GM19328 (cell line): ENCODE measurements around the gene PRKAA1.

Experiments used
- ATAC-seq: cut with Tn5 transposase; IDR thresholded peaks from one replicate; pipeline ENCODE4 v1.9.1; 2021; ENCODE audit warnings: mild to moderate bottlenecking, moderate library complexity; ENCODE audit not compliant: unreplicated experiment

Gene PRKAA1

DNA sequence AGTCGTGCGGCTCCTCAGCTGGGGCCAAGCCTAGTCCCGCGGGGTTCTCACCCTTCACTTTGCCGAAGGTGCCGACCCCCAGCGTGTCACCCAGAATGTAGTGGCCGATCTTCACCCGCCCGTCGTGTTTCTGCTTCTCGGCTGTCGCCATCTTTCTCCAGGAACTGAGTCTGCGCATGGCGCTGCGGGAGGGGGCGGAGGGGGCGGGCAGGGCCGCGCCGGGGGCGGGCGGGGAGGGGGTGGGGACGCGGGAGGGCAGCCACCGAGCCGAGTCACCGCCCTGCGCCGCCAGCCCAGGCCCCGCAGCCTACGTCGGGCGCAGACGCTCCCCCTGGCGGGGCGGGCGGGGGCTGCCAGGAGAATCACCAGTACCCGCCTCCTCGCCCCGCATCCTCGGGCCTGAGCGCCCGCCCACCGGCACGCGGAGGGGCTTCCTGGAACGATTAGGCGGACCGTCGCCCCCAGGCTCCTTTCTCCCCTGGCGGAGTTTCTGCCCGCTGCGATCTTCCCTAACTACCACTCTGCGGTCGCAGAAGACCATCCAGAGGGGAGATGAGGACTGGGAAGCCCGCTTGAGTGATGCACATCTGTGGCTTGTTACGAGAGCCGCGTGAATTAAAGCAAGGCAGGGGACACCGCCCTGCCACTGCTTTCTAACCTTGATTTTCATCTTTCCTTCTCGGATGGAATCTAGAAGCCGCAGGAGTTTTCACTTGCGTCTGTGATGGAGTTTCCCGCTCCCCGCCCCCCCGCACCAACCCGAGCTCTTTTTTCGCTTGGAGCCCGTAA, at the start of gene PRKAA1:
Gene PRKAA1 (minus strand): TSS at position 363 of the 789 bp plus-strand sequence. CDS start 185 bp downstream, at position 178.
- ATAC-seq = peak; percentile 96

DNA sequence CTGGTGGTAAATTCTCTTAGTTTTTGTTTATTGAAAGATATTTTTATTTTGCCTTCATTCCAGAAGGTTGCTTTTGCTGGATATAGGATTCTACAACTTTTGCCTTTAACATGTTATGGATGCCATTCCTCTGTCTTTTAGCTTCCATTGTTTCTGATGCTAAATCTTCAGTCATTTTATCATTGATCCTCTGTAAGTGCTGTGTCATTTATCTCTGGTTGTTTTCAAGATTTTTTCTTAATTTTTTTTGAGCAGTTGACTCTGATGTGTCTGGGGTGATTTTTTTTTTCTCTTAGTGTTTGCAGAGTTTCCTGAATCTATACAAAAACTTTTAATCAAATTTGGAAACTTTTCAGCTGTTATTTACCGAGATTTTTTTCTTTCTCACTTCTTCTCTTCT, 49.4 kb upstream of the PRKAA1 start:
- ATAC-seq = no peak

DNA sequence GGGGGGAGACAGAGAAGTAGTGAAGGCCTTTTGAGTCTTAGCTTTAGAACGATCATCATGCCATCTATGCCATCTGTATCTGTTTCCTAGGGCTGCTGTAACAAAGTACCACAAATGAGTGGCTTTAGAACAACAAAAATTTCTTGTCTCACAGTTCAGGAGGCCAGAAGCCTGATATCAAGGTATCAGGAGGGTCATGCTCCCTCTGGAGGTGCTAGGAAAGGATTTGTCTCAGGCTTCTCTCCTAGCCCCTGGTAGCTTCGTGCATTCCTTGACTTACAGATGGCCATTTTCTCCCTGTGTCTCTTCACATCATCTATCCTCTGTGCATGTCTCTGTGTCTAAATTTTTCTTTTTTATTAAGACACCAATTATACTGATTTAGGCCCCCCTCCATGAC, 48.2 kb upstream of the PRKAA1 start:
- ATAC-seq = no peak

DNA sequence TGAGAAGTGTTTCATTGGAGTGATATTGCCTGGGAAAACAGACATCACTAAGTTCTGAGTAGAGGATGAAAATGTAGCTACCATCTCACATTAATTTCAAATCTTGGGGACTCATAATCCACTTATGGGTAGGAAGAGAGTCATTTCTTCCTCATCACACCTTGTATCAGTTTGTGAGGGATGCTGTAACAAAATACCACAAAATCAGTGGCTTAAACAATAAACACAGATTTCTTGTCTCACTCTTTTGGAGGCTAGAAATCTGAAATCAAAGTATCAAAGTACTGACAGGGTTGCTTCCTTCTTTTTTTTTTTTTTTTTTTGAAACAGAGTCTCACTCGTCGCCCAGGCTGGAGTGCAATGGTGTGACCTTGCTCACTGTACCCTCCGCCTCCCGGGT, 46.4 kb upstream of the PRKAA1 start:
- ATAC-seq = no peak

DNA sequence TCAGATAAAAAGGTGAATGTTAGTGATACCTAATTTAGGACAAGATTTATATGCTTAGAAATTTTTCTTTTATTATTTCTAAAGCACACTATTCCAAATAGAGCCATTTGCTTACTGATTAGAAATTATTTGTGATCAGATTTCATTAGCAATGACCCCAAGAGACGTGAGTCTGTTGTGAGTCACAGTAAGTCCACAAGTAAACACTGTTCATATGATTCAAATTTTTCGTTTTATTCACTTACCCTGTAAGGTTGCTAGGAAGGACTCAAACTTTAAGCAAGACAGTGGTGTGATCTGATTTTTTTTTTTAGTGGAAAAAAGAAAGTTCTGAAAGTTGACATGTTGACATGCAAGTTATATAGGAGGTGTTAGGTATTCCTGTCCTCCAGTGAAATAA, 44.2 kb upstream of the PRKAA1 start:
- no peak for ATAC-seq

DNA sequence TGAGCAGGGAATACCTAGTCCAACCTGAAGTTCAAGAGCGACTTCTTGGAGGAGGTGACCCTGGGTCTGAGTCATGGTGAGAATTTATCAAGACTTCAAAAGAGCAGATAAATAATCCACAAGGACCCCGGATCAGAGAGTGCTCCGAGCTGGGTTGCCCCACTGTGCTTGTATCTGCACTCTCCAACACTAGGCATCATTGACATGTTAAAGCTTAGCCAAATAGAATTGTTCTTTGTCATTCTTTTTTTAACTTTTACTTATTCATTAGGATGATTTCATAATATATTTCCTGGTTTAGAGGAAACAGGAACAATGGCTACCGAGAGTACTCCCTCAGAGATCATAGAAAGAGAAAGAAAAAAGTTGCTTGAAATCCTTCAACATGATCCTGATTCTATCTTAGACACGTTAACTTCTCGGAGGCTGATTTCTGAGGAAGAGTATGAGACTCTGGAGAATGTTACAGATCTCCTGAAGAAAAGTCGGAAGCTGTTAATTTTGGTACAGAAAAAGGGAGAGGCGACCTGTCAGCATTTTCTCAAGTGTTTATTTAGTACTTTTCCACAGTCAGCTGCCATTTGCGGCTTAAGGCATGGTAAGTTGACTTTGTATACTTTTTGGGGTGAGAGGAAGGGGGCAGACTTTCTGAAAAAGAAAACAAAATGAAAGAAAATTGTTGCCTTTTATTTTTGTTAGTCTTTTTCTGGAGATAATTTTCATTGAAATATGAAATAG, 43.1 kb upstream of the PRKAA1 start, which contains the start of gene CARD6:
Gene CARD6 (plus strand): TSS at position 300 of the 738 bp plus-strand sequence. CDS start 16 bp downstream, at position 316.
- no peak for ATAC-seq

DNA sequence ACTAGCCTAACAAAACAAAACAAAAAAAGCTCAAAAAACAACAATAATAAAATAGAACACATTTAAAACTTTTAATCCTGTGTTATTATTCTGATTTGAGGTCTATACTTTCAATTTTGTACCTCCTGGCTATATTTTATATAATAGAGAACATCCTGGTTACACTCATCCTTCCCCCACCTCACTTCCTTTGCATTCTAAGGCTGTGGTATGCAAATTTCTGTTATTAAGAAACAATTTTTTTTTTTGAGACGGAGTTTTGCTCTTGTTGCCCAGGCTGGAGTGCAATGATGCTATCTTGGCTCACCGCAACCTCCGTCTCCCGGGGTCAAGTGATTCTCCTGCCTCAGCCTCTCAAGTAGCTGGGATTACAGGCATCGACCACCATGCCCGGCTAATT, 39.9 kb upstream of the PRKAA1 start:
- no peak for ATAC-seq

DNA sequence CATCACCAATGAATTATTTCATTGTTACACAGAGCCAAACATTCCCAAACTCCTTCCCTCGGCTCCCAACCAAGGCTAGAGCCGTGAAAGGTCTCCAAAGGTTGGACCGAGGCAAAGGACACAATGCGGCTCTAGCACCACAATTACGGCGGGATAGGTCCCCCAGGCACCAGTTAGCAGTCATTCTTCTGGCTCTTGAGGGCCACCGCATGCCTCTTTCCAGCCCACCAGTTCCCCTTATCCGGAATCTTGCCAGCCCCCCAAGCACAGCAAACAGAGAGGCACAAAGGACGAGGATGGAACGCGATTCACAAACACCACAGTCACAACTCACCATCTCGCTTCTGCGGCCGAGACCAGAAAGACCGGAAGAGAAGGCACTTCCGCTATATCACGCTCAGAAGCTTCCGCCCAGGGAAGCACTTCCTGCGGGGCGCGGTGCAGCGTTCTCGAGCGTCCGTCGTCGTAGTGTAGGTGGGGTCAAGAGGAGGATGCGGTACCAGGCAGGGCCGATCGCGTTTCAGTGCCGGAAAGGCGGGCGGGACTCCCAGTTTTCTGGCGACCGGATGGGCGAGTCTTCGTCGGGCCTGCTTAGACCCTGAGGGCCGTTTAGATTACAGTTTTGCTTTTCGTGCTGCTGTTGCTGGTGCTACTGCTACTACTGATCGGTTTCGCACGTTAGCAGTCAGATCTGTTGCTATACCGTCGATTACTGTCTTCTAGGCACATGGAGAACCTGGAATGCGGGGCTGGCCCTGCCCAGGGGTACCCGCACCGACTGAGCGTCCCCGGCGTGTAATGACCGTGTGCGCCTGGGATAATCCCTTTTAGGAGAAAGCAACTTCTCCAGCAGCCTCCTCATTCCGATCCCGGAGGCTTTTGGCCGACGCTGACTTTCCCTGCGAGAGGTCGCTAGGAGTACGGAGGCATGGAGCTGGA, 36.9 kb upstream of the PRKAA1 start, which contains the start of gene RPL37:
Gene RPL37 (minus strand): TSS at position 374 of the 939 bp plus-strand sequence. CDS start 37 bp downstream, at position 337.
- ATAC-seq = peak; percentile 96

DNA sequence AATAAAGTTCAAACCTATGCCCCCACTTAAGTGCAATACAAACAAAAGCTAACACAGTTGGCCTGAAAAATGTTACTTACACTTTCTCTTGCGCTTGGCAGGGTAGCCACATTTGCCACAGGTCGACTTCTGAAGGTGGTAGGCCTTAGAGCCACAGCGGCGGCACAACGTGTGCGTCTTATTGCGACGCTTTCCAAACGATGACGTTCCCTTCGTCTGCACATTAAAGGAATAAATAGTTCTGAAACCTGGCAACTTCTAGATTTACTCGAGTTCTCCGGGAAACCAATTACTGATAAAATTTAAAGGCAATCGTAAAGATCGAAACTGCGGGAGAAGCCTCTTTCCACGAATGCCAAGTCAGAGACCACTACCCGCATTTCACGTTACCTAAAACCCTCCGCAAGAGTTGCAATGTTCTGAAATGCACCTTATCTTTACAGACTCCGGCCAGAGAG, 36.2 kb upstream of the PRKAA1 start:
- ATAC-seq = no peak

DNA sequence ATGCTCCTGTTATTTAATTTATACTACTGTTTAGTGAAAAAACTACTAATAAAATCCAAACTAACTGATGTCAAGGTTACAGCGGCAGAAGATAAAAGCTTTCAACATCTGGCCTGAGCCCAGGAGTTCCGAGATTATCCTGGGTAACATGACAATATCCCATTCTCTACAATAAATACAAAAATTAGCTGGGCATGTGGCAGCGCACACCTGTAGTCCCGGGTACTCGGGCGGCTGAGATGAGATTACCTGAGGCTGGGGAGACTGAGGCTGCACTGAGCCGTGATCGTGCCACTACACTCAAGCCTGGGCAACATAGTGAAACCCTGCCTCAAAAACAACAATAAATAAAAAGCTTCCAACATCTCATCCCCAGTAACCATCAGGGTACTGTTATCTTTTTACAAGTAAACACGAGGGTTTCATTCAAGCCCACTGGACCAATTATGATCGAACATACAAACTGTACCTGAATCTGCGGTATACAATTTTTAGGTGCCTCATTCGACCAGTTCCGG, 35.6 kb upstream of the PRKAA1 start:
- no peak for ATAC-seq

DNA sequence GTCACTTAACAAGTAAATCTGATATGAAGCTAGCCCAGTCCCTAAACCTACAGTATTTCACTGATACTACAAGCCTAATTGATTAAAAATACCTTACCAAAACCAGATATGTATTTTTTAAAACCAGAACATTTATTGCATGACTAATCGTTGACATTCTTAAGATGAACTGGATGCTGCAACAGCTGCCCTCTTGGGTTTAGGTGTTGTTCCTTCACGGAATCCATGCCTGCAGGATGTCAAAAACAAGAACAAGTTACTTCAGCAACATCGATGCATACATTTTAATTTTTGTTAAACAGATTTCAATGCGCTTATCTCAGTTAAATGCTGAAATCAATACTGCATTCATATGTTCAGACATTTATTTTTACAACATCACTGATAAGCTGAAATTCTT, 34.2 kb upstream of the PRKAA1 start:
- ATAC-seq = no peak

DNA sequence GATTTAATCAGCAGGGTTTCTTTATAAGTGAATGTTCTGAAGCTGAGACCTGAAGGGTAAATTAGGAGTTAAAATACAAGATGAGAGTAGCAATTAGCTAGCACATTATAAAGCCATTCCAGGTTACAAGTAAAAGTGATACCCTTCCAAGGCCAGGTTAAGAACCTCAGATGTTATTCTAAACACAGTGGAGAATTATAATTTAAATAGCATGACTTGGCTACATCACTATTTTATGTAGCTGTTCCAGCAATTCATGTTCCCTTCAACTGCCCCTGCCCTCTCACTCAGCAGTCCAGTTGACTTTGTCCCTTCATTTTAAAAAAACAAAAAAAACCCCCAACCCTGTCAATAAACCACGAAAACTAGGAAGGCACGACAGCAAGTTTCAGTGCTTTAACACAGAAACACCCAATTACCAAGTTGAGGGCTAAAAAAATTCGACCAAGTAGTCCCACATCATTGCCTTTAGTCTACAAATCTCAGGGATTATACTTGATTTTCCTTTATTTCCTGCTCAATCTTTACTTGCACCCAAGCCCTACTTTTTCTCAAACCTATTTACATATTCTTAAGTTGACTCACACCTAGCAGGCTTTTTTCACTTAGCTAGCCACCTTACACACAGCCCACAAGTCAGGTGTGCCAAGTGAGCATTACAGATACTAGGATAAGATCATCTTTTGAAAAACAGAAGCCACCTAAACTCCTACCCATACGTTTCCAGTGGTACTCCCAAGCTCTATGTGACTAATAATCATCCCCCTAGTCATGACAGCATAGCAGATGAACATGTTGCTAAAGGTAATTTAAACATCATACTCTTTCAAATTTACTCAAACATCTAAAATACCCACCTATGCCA, 33.4 kb upstream of the PRKAA1 start:
- no peak for ATAC-seq

DNA sequence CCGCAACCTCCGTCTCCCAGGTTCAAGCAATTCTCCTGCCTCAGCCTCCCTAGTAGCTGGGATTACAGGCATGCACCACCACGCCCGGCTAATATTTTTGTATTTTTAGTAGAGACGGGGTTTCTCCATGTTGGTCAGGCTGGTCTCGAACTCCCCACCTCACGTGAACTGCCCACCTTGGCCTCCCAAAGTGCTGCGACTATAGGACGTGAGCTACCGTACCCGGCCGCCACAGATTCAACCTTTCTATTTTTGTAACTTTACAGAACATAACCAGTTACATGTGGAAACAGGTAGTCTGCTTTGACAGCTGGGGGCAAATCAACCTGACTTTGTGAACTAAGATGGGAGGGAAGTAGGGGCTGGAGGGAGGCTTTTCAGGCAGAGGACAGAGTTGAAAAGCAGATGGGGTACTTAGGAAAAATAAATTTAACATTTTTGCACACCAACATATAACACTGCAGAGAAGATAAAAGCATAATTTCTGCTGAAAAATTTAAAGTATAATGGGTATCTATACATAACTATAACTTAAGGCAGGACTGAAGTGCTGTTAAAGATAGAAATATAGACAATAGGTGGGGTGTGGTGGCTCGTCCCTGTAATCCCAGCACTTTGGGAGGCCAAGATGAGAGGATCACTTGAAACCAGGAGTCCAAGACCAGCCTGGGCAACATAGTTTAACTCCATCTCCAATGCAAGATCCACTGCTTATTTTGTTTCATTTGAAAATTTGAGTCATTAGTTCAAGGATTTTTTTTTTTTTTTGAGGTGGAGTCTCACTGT, 31.8 kb upstream of the PRKAA1 start:
- ATAC-seq = no peak

DNA sequence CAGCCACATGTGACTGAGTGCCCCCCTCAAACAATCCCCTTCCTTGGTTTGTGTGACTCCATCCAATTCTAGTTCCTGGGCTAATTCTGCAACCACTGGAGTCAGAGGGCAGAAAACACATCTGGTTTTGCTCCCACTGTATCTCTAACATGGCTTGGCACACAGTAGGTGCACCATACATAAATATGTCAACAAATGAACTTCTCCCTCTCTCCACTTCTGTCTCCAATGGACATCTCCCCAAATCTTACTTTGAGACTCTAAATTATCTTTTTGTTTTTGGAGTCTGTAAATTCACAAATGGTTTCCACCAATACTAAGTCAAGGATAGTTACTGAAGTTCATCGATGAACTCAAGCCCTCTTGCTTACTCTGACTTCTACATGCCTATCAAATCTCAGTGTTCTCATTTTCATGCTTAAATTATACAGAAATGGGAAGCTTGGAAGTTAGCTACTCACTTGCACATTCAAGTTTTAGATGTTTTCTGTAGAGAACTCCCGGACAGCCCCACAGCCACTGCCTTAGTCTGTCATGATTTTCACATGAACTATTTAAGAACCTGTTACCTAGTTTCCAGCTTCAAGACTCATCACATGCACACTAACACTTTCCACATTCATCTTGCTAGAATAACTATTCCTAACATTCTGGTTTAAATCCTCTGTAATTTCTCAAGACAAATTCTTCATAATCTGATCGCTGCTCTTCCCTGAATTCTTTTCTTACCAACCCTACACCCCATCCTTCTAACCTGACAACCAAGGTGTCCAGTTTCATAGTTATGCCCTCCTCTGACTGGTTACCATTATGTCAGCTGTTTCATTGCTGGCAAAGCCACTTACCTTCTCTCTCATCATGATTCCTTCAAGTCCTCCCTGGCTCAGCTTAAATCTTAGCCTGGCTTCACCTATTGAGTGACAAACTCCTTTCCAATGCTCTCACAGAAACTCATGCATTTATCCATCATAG, 30.8 kb upstream of the PRKAA1 start:
- ATAC-seq = no peak

DNA sequence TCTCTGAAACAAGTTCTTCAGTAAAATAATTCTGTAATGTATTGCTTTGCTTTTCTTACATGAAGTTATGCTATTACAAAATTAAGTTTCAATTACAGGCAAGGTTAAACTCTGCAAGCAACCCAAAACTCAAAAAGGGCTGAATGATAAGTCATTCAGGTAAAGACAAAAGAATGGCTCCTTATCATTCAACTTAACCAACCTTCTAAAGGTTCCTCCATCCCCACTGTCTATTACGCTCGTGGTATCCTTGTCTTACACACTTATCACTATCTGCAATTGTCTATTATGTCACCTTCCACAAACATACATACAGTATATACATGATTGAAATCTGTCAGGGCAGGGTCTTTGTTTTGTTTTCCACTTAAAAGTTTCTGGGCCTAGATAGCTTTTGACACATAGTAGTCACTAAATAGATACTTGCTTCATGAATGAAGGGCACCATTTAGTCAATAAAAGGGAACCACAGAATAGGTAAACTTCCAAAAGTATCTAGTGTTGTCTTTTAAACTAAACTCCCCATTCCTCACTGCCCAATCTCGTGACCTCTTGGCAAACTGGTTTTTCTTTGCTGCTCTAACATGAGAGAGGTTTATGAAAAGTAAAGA, 30.0 kb upstream of the PRKAA1 start:
- no peak for ATAC-seq

DNA sequence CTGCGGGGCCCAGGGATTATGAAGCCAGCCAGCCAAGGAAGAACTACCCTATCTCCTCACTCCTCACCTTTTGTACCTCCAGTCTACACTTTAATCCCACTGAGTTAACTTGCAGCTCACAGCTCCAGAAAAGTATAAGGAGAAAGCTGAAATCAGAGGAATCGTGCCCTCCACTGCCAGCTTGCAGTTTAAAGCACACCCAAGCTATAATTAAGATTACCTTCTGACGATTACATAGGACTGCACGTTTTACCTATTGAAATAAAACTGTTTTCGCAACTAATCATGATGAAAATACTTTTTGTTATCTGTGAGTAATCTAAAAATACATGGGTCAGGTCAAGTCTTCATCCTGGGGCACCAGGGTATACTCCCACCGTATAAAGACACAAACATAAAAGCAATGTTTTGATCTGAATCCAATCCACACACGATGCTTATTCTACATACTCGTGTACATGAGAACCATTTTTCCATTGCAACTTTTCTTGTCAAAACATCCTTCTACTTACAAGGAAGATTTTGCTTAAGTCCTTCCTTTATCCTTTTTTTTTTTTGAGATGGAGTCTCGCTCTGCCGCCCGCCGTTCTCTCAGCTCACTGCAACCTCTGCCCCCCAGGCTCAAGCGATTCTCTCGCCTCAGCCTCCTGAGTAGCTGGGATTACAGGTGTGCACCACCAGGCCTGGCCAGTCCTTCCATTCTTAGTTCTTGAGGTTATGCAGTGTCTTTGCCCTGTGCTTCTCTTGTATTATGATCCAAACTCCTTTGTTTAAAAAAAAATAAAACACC, 29.2 kb upstream of the PRKAA1 start:
- no peak for ATAC-seq
